HG02610 (cell line): ENCODE data around the gene SFMBT1.

ENCODE experiments used
- ATAC-seq: cut with Tn5 transposase; IDR thresholded peaks from one replicate; pipeline ENCODE4 v1.9.1; 2021; ENCODE audit warnings: mild to moderate bottlenecking, moderate library complexity; ENCODE audit not compliant: unreplicated experiment

SFMBT1 gene

GRCh38 chr3:52925405-52926313, 120.2 kb downstream of the SFMBT1 start:
- ATAC-seq, result no peak

GRCh38 chr3:52923963-52924362, 121.9 kb downstream of the SFMBT1 start:
- no peak for ATAC-seq

DNA sequence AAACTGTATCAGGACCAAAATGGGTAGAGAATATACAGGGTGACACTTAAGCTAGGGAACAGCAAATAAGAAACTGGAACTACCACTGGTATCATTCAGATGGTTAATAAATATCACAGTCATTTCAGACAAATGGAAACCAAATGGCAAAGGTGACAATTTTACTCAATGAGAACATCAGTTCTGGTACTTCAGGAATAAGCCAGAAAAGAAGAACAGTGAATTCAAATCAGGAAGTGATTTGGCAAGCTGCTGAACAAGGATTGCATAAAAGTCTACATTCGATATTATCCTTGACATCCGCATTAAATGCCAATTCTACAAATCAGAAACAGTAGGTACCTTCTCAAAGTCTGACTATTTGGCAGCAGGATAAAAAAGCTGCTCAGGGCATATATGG, 125.0 kb downstream of the SFMBT1 start:
- ATAC-seq, result no peak

GRCh38 chr3:52917044-52917443, 128.8 kb downstream of the SFMBT1 start:
- no peak for ATAC-seq

GRCh38 chr3:52915294-52915693, 130.6 kb downstream of the SFMBT1 start:
- ATAC-seq, result no peak

- no peak for ATAC-seq
These were observed 132.8 kb downstream of the SFMBT1 start for GRCh38 chr3:52912885-52913731.

DNA sequence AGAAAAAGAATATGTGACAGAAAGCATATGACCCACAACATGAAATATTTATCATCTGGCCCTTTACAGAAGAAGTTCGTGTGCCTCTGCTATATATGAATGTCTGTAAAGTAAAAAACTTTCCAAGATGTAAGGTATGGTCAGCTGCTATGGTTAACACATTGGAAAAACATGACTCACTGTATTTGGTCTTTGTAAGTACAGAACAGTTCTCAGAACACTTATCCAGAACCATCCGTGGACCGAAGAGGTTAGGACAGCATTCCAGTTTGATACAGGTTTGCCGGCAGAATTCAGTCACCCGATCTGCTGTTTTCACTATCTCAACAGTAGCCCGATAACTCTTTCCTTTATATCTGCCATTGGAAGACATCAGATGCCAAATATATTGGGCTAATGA, 135.1 kb downstream of the SFMBT1 start:
- no peak for ATAC-seq

GRCh38 chr3:52907497-52907896, 138.4 kb downstream of the SFMBT1 start:
- ATAC-seq, result no peak

DNA sequence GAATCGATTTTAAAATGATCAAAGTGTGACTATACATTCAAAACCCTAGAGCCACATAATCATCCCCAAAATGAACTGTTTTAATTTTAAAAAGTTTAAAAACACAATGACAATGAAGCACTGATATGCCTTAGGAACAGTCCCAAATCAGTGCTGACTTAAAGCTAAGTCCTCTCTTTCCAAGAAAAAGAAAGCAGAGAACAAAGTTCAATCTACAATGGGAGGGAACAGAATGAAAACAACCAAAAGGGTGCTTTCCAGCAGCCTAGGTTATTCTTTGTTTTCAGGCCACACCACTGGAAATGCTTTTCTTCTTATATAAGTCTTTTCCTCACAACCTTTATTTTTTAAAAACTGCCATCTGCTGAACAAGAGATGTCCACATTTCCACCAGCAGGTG, 141.3 kb downstream of the SFMBT1 start:
- no peak for ATAC-seq

DNA sequence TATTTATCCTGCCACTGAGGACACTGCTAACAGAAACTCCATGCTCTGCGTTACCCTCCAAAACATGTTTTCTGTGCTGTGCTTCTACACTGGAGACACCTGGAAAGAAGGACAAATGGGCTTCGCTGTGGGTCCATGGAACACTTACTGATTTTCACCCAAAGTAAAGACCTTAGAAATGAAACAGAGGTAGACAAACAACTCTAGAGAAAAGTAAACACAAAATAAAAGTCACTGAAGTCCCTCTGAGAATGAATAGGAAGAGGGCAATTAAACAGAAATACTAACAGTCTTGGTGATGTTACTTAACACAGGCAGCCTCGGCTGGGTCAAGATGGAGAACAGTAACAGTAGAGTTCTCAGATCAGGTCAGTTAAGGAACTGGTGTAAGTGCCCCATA, 141.9 kb downstream of the SFMBT1 start:
- no peak for ATAC-seq

DNA sequence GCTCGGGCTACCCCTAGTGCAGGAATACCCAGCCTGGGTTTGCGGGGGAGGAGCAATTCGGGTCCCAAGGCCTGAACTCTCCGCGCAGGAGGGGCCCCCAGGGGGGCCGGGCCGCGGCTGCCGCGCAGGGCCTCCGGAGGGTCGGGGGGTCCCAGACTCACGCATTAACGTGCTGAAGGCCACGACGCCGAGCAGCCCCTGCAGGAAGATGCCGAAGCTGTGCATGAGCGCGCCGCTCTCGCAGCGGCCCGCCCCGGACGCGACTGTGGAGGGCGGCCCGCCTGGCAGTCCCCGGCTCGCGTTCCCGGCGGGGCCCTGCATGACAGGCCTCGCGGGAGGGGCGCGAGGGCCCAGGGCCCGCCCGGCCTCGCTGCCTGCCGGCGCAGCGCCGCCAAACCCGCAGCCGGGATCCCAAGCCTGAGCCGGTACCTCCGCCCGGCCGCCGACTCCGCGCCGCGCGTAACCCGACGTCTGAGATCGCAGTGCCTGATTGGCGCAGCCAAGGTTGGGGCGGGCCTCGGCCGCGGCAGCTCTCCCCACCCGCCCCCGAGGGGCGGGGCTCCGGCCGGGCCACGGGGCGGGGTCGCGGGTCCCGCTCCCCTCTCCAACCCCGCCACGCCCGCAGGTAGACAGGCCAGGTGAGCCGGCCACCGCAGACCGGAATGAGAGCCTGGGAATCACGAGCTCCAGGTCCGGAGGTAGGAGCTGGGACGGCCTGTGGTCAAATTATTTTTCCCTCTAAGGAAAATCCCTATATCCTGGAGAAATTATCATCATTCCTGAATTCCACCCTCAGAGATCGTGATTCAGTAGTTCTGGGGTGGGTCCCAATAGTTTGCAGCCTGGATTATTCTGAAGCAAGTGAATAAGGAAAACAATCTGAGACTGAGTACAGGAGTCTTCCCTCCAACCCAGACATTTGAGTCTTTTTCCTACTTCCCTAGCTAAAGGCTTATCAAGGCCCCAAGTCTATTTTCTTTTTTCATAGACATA, 148.4 kb downstream of the SFMBT1 start, which contains the start of gene STIMATE:
Gene STIMATE, minus strand, starts transcription at position 419 of the 993 bp plus-strand sequence. Its CDS starts 98 bp downstream, at position 321.
- ATAC-seq, result peak; percentile 96

DNA sequence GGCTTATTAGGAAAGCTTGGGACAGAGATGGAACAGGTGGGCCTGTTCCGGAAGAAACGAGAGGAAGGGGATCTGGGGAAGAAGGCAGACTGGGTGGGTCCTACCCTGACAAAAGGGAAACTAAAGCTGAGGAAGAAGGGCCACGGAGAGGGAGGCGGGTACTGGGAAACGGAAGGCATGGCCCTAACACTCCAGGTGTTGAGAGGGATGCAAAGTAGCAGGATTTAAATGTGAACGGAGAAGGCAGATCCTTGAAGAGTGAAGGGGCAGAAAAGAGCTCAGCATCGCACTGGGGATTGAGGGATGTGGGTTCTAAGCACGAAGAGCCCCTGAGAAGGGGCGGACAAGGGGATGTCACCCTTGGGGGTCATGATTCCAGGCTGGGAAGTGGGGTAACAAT, 149.3 kb downstream of the SFMBT1 start:
- ATAC-seq, result no peak

- ATAC-seq, result no peak
These were observed 149.7 kb downstream of the SFMBT1 start for GRCh38 chr3:52896151-52896550.

DNA sequence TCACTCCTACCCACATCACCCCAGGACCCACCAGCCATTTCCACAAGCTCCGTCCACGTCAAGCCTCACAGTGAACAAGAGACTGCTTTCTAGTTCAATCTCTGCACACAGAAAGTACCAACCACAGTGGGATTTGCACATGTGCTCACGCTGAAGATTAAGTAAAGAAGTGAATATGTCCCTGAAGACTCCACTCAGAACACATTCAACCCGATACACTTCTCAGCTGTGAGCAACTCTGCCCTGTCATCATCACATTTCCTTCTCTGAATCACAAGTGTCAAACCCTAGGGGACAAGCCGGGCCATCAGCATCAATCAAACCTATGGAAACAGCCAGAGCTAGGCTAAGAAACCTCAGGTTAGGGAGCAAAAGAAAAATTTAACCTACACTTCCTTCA, 150.5 kb downstream of the SFMBT1 start:
- ATAC-seq, result no peak

- ATAC-seq, result no peak
These were observed 151.1 kb downstream of the SFMBT1 start for GRCh38 chr3:52894756-52895155.

GRCh38 chr3:52893723-52894122, 152.2 kb downstream of the SFMBT1 start:
- no peak for ATAC-seq

DNA sequence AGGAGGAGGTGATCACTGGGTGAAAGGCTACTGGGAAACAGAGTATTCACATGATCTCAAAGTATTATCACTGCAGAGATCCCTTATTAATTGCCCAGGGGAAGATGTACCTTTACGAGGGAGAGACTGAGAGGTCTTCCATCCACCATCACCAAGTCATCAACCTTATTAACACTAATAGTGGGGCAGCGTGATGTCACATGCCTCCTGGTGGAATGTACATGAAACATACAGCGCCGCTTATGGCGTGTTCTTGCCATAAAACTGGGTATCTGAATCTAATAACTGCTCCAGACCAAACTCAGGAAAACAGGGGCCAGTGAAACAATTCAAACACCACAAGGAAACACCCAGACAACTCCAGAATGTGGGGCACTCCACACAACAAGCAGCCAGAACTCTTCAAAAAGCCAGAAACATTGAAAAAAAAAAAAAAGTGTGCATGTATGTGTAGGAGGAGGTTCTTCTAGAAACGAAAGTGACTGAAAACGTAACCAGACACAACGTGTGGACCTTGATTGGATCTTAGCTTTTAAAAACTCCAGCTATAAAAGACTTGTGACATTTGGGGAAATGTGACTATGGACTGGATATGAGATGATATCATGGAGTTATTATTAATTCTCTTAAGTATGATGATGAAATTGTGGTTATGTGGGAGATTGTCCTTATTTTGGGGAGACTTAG, 153.1 kb downstream of the SFMBT1 start:
- ATAC-seq, result no peak

DNA sequence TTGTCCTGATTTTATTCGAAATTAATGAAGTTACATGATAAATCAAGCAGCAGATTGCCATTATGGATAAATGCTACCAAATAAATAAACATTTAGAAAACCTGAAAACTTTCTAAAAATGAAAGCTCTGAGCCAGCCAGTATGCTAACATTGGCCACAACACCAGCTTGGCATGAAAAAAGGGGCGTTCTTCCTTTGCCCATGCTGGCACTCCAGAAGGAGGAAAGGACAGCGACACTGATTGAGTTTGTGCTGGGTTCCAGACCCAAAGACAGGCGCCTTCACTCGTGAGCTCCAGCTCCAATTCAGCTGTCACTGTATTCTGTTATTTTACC, 153.6 kb downstream of the SFMBT1 start:
- ATAC-seq, result no peak

DNA sequence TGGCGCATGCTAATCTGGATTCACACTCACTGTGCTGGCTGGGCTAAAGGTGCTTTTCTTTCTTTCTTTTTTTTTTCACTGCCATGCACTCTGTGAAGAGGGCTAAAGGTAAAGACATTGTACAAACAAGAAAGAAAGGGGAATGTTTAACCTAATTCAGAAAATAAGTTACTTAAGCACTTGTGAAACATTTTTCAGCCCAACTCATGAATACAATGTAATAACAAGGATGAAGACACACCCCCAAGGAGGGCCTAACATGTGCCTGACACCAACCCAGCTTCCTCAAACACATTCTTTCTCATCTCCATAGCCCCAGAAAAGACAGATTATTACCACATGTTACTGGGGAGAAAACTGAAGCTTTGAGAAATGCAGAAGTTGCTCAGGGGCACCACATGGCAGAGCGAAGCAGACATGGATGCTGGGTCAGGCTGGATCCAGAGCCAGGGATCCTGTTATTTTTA, 154.2 kb downstream of the SFMBT1 start:
- no peak for ATAC-seq

DNA sequence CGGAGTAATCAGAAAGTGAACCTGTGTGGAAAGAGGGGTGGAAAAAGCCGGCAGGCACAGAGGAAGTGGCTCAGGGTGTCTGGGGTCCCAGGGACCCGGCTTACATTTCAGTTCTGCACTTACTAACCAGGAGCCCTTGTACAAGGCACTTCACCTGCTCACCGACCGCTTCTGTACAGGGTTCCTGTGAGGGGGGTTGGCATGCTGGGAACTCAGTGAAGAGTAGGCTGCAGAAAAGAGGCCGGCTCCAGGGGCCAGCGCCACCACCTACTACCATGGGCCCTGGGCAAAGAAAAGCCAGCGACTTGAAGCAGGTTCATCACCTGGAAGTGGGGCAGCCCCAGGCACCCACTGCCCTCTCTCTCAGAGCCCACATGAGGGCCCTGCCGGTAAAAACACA, 154.7 kb downstream of the SFMBT1 start:
- ATAC-seq, result no peak
